T-cell (primary cell): ENCODE data around the gene FAT1. TPM values are rescaled to one million over a fixed set of nuclear protein-coding genes. Genes with fewer than 3 reads are reported as not detected.

Experiments
- ATAC-seq, 4 experiments: fragments of 200-7000 bp in 3 of 4; fragments of 150-1000 bp in 1 of 4; cut with Tn5 transposase; replicated peaks in 1 of 4; 1 replicate in 3 of 4; 2 replicates in 1 of 4; pipeline ENCODE4 v1.10.0; 2021; ENCODE audit warnings: moderate library complexity in 3 of 4, mild to moderate bottlenecking in 2 of 4, moderate number of reproducible peaks in 1 of 4
- CTCF ChIA-PET, 2 donors: fragments of 300-600 bp; sonication (Branson Sonifier 250); formaldehyde crosslinking; loops; one replicate each; lab custom pipeline; 2022; ENCODE audit warnings: antibody characterized with exemption in 2 of 2; lab: Charles Lee
- POLR2A ChIA-PET, 2 donors: fragments of 300-600 bp; sonication (Branson Sonifier 250); formaldehyde crosslinking; loops; one replicate each; lab custom pipeline; 2022; ENCODE audit warnings: antibody characterized with exemption in 2 of 2; lab: Charles Lee
- DNase-seq, 35 experiments: peaks; one replicate each; pipeline versions ENCODE4 v3.0.0 to v3.0.0-alpha.2; 2013 to 2023
- H3K27ac ChIP-seq: one replicate; pipeline ENCODE4 v1.5.1; 2013; ENCODE audit warnings: low read length
- H3K27me3 ChIP-seq, 2 experiments: replicated peaks in 1 of 2; 1 replicate in 1 of 2; 2 replicates in 1 of 2; pipeline versions ENCODE4 v1.6.1 to v1.7.0; 2013; ENCODE audit warnings: low read length in 1 of 2, mixed read lengths in 1 of 2; ENCODE audit not compliant: control insufficient read depth in 2 of 2, insufficient read depth in 2 of 2; ENCODE audit errors: extremely low read depth in 1 of 2
- H3K36me3 ChIP-seq, 2 donors: 1 replicate in 1 of 2; 2 replicates in 1 of 2; pipeline versions ENCODE4 v1.6.1 to v1.7.0; 2013; ENCODE audit warnings: low read length in 1 of 2; ENCODE audit not compliant: control insufficient read depth in 2 of 2, insufficient read depth in 1 of 2; ENCODE audit errors: extremely low read depth in 1 of 2
- H3K4me1 ChIP-seq, 2 experiments: 1 replicate in 1 of 2; 2 replicates in 1 of 2; pipeline versions ENCODE4 v1.6.1 to v1.7.0; 2013; ENCODE audit warnings: low read length in 2 of 2, mixed read lengths in 1 of 2; ENCODE audit not compliant: insufficient read depth in 2 of 2, control insufficient read depth in 1 of 2; ENCODE audit errors: extremely low read depth in 1 of 2
- H3K4me3 ChIP-seq, 2 donors: 1 replicate in 1 of 2; 2 replicates in 1 of 2; pipeline versions ENCODE4 v1.5.1 to v1.7.0; 2013; ENCODE audit warnings: mild to moderate bottlenecking in 2 of 2, low read length in 1 of 2, moderate library complexity in 1 of 2; ENCODE audit not compliant: control insufficient read depth in 1 of 2; ENCODE audit errors: extremely low read depth in 1 of 2
- H3K9me3 ChIP-seq: 2 replicates; pipeline ENCODE4 v1.7.0; 2013
- H3K27ac Mint-ChIP-seq, 2 donors: one replicate each; pipeline ENCODE4 v1.8.0; 2020 to 2021; ENCODE audit warnings: mild to moderate bottlenecking in 2 of 2, mixed read lengths in 2 of 2
- H3K27me3 Mint-ChIP-seq, 2 donors: one replicate each; pipeline ENCODE4 v1.8.0; 2021 to 2022; ENCODE audit warnings: mixed read lengths in 2 of 2
- H3K36me3 Mint-ChIP-seq: one replicate; pipeline ENCODE4 v1.8.0; 2021; ENCODE audit warnings: mixed read lengths
- H3K4me1 Mint-ChIP-seq, 3 donors: one replicate each; pipeline ENCODE4 v1.8.0; 2020 to 2022; ENCODE audit warnings: mixed read lengths in 3 of 3, mild to moderate bottlenecking in 1 of 3
- H3K4me3 Mint-ChIP-seq, 3 donors: one replicate each; pipeline ENCODE4 v1.8.0; 2020 to 2022; ENCODE audit warnings: mild to moderate bottlenecking in 3 of 3, mixed read lengths in 3 of 3, moderate library complexity in 3 of 3
- H3K9me3 Mint-ChIP-seq, 3 donors: one replicate each; pipeline ENCODE4 v1.8.0; 2020 to 2022; ENCODE audit warnings: mixed read lengths in 3 of 3
- WGBS: methylation state at CpG from one replicate; pipeline ENCODE4 v1.1.5; 2013; ENCODE audit warnings: missing lambda C conversion rate; ENCODE audit not compliant: insufficient coverage; 5-methylcytosine and 5-hydroxymethylcytosine counted together
- total RNA-seq, 35 experiments: library from RNA in 6 of 35; stranded (reverse) in 6 of 35; fragments of 120-200 nt in 1 of 35; gene quantifications; one replicate each; pipeline versions ENCODE4 v1.2.1 to v1.2.4 and lab custom pipeline; 2013 to 2026

The FAT1 gene
- total RNA-seq, 5 donors from 2014 or later (not counting 1 experiment from before 2014, with no cell fraction given) = 1.0 to 1.5 (median 1.5) TPM; not detected in 2

DNA sequence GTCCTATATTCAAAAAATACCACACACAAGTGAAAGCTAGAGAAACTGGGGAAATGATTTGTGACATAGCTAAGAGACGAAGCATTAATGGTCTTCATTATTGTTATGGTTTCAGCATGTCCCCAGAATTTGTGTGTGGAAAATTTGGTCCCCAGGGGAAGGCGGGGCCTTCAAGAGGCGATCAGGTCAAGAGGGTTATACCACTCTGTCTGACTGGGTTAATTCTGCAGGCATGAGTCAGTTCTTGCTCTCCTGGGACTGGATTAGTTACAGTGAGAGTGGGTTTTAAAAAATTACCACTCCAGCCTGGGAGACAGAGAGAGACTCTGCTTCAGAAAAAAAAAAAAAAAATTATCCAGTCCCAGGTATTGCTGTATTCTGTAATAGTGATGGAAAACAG lies 166.2 kb downstream of the FAT1 start:
- ATAC-seq = no peak
- H3K36me3 ChIP-seq = no peaks in the 10 kb centered on the region
- H3K9me3 Mint-ChIP-seq = peaks cover 0 to 9% (median 0%) of the 10 kb centered on the region in 3 donors
- peaks cover 7 to 16% of the 10 kb centered on the region in 2 experiments for H3K27me3 ChIP-seq
- peaks cover 21 to 22% of the 10 kb centered on the region in 2 donors for H3K27me3 Mint-ChIP-seq
- WGBS = 78% methylated on average over 1 of the region's 3 CpGs
- DNase-seq = no peak
- H3K36me3 Mint-ChIP-seq = no peaks in the 10 kb centered on the region
- H3K4me1 Mint-ChIP-seq = no peaks in the 10 kb centered on the region
- H3K4me1 ChIP-seq = no peaks in the 10 kb centered on the region
- H3K4me3 Mint-ChIP-seq = no peak overlapping the region
- H3K27ac ChIP-seq = no peak overlapping the region
- CTCF ChIA-PET = no interaction called here
- POLR2A ChIA-PET = no interaction called here
- H3K4me3 ChIP-seq = no peak overlapping the region
- H3K9me3 ChIP-seq = no peaks in the 10 kb centered on the region
- H3K27ac Mint-ChIP-seq = no peak overlapping the region

DNA sequence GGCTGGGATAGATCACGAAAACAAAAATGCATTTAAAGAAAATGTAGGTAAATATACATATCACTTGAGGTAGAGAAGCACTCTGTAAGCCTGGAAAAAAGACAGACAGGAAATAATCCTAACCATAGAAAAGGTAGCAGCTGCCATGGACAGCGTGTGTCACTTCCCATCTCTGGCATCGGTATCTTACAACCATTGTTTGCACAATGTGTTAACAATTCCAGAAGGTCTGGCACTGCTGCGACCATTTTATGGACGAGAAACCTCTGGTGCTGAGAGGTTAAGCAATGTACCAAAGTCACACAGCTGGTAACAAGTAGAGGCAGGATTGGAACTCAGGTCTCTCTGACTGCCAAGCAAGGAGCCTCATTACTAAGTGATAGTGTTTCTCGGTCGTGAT lies 166.6 kb downstream of the FAT1 start:
- ATAC-seq = no peak
- Mint-ChIP-seq H3K4me3 (no peak overlapping the region), H3K36me3 (no peaks in the 10 kb centered on the region), H3K27me3 (peaks cover 22% of the 10 kb centered on the region in 2 donors), H3K9me3 (peaks cover 0 to 9% (median 0%) of the 10 kb centered on the region in 3 donors), H3K4me1 (no peaks in the 10 kb centered on the region), H3K27ac (no peak overlapping the region)
- Histone ChIP-seq H3K36me3 (no peaks in the 10 kb centered on the region), H3K4me3 (no peak overlapping the region), H3K27ac (no peak overlapping the region), H3K4me1 (no peaks in the 10 kb centered on the region), H3K9me3 (no peaks in the 10 kb centered on the region), H3K27me3 (peaks cover 7 to 16% of the 10 kb centered on the region in 2 experiments)
- CTCF ChIA-PET = no interaction called here
- WGBS = 75% methylated on average over 3 of the region's 7 CpGs
- POLR2A ChIA-PET = no interaction called here
- DNase-seq = no peak

DNA sequence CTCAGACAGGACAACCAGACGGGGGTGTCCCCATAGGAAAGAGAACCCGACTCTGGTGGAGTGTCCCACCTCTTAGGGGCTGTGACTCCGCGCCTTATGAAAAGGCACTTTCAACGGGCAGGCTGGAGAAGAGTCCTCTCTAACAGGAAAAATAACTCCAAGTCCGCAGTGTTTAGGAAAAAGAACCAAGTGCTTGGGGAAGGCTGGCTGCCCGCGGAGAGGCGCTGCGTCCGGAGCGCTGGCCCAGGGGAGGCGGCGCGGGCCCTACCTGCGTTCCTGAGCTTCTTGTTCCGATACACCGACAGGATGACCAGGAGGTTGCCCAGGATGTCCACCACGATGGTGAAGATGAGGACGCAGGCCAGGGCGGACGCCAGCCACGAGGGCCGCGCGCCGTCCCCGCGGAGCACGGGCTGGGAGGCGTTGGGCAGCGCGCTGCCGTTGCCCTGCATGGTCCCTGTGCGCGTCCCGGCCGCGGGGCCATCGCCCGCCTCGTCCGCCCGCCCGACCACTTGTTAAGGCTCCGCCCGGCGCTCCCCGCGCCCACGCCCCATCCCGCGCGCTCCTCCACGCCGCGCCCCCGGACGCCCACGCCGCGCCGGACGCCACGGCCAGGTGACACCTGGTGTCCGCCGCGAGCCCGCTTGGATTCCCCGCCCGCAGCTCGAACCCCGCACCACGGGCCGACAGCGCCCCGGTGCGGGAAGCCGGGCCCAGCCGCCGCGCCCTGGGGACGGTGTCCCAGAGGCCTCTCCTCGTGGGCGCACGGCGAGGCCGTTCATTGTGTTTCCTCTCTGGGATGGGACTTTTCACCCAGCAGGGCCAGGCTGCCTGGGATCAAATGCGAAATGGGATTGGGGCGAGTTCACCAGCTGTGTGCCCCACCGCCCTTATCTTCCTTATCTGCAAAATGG lies 168.5 kb downstream of the FAT1 start, which contains the start of gene MTNR1A:
TSS of gene MTNR1A (minus strand) at position 654 of the 914 bp plus-strand sequence. CDS start at position 452, 202 bp downstream.
- no peak for DNase-seq
- ChIA-PET CTCF (no interaction called here), POLR2A (no interaction called here)
- no peak within 1 kb of the TSS for H3K4me3 Mint-ChIP-seq
- 13% methylated on average over 81 of the region's 91 CpGs for WGBS
- peaks cover 0 to 4% (median 0%) of the 10 kb centered on the region in 3 donors for H3K9me3 Mint-ChIP-seq
- Histone ChIP-seq H3K4me3 (no peak within 1 kb of the TSS), H3K4me1 (no peaks in the 10 kb centered on the region), H3K9me3 (no peaks in the 10 kb centered on the region), H3K27me3 (peaks cover 7 to 16% of the 10 kb centered on the region in 2 experiments), H3K27ac (no peak within 1 kb of the TSS), H3K36me3 (no peaks in the 10 kb centered on the region)
- no peak for ATAC-seq
- peaks cover 24 to 26% of the 10 kb centered on the region in 2 donors for H3K27me3 Mint-ChIP-seq
- no peak within 1 kb of the TSS for H3K27ac Mint-ChIP-seq
- no peaks in the 10 kb centered on the region for H3K36me3 Mint-ChIP-seq
- no peaks in the 10 kb centered on the region for H3K4me1 Mint-ChIP-seq

DNA sequence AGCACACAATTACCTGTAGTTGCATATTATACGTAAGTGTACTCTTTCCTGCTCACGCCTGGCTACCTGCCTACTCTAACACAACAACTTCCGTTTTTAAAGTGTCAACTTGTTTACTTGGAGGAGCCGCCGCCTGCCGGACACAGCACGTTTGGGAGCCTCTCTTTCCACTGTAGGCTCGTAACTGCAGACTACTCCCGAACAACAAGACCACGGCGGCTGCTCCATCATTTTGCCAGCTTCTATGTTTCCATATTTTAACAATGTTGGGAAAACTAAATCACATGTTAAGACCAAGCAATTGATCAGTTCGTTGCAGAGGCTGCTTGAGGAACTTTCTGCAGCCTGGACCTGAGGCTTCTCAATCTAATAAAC lies 169.1 kb downstream of the FAT1 start:
- DNase-seq (no peak), ATAC-seq (no peak)
- peaks cover 0 to 4% (median 0%) of the 10 kb centered on the region in 3 donors for H3K9me3 Mint-ChIP-seq
- Histone ChIP-seq H3K36me3 (no peaks in the 10 kb centered on the region), H3K27me3 (peaks cover 7 to 16% of the 10 kb centered on the region in 2 experiments), H3K27ac (no peak overlapping the region), H3K9me3 (no peaks in the 10 kb centered on the region), H3K4me3 (no peak overlapping the region), H3K4me1 (no peaks in the 10 kb centered on the region)
- H3K4me3 Mint-ChIP-seq = no peak overlapping the region
- no peak overlapping the region for H3K27ac Mint-ChIP-seq
- WGBS = 7% methylated on average over 12 of the region's 12 CpGs
- peaks cover 24 to 26% of the 10 kb centered on the region in 2 donors for H3K27me3 Mint-ChIP-seq
- ChIA-PET CTCF (no interaction called here), POLR2A (no interaction called here)
- no peaks in the 10 kb centered on the region for H3K4me1 Mint-ChIP-seq
- H3K36me3 Mint-ChIP-seq = no peaks in the 10 kb centered on the region

DNA sequence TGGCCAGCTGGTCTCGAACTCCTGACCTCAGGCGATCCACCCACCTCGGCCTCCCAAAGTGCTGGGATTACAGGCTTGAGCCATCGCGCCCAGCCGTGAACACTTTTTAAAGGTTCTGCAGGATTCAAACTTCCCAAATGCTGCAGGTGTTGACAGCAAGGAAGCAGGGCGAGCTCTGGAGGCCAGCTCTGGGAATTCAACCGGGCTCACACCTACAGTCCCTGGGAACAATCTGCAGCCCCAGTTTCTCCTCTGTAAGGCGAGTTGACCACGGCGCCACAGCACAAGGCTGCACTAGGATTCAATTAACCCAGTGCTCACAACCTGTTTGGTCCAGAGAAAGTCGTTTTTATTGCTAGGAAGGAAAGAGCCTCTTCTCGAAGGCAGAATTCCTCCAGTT lies 169.9 kb downstream of the FAT1 start:
- WGBS = 64% methylated on average over 11 of the region's 13 CpGs
- Histone ChIP-seq H3K4me3 (no peak overlapping the region), H3K27ac (no peak overlapping the region), H3K36me3 (no peaks in the 10 kb centered on the region), H3K4me1 (no peaks in the 10 kb centered on the region), H3K27me3 (peaks cover 7 to 16% of the 10 kb centered on the region in 2 experiments), H3K9me3 (no peaks in the 10 kb centered on the region)
- H3K9me3 Mint-ChIP-seq = peaks cover 0 to 4% (median 0%) of the 10 kb centered on the region in 3 donors
- peaks cover 24 to 29% of the 10 kb centered on the region in 2 donors for H3K27me3 Mint-ChIP-seq
- H3K27ac Mint-ChIP-seq = no peak overlapping the region
- DNase-seq (no peak), ATAC-seq (no peak)
- CTCF ChIA-PET = no interaction called here
- H3K4me1 Mint-ChIP-seq = no peaks in the 10 kb centered on the region
- no peaks in the 10 kb centered on the region for H3K36me3 Mint-ChIP-seq
- no peak overlapping the region for H3K4me3 Mint-ChIP-seq
- POLR2A ChIA-PET = no interaction called here

DNA sequence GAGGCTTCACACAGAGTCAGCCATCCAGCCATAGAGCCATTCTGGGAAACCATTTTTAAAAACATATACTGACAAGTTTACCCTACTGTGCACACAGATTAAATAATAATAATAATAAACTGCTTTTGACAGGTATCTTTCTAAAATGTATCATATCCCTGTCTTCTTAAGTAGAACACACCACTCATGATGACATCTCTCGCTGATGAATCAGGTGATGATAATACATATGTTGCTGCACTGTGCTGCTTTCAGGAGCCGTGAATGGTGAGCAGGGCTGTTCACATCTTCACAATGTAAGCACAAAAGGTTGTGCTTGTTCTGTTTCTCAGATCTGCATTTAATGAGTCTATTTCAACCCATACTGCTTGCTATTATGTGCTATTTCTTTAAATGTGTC lies 171.8 kb downstream of the FAT1 start:
- Mint-ChIP-seq H3K9me3 (peaks cover 0 to 8% (median 6%) of the 10 kb centered on the region in 3 donors), H3K4me3 (no peak overlapping the region), H3K27ac (no peak overlapping the region), H3K4me1 (no peaks in the 10 kb centered on the region), H3K27me3 (peaks cover 24 to 29% of the 10 kb centered on the region in 2 donors), H3K36me3 (no peaks in the 10 kb centered on the region)
- Histone ChIP-seq H3K4me3 (no peak overlapping the region), H3K4me1 (no peaks in the 10 kb centered on the region), H3K36me3 (no peaks in the 10 kb centered on the region), H3K27ac (no peak overlapping the region), H3K9me3 (no peaks in the 10 kb centered on the region), H3K27me3 (peaks cover 7 to 15% of the 10 kb centered on the region in 2 experiments)
- POLR2A ChIA-PET = no interaction called here
- DNase-seq = no peak
- CTCF ChIA-PET = no interaction called here
- no peak for ATAC-seq
- no CpG with 5 or more reads among the region's 2 CpGs for WGBS
